Measurements from ENCODE around the gene KLHL26. TPM values are rescaled to one million over a fixed set of nuclear protein-coding genes. Genes with fewer than 3 reads are reported as not detected.

KLHL26 gene
- total and polyA plus RNA-seq, 2 of the 4 experiments (the other 2 are of a cell fraction): 2.2 to 4.7 TPM

- ChIA-PET CTCF (interaction anchor here (0.6 to 3.0 kb wide), 8 partner anchors 18 to 386 kb away, joined by 3 to 12 read pairs (median 3); no protein-coding TSS in a partner anchor), POLR2A (ENCODE audit: unreplicated experiment) (interaction anchor here (0.6 kb wide), 2 partner anchors 249 to 251 kb away, joined by 3 to 12 read pairs; no protein-coding TSS in a partner anchor)
- Histone ChIP-seq H3K23ac (ENCODE audit: low read depth, low read length) (peak overlapping the region; percentile 79; the same call in 1 of the 2 replicates), H4K20me1 (ENCODE audit: insufficient read depth, low read length) (peaks cover 9% of the 10 kb centered on the region), H2AK5ac (ENCODE audit: low read depth, low read length) (peak overlapping the region; percentile 78; the same call in 1 of the 2 replicates), H3K4ac (ENCODE audit: low read depth, low read length) (peak overlapping the region; percentile 43; the same call in 1 of the 2 replicates), H2BK5ac (ENCODE audit: low read depth, low read length, poor library complexity, severe bottlenecking) (no peak overlapping the region), H3K56ac (ENCODE audit: extremely low read depth, insufficient read depth, low read length) (no peak overlapping the region), H3K79me1 (ENCODE audit: low read depth in 1 of 2, low read length in 2 of 2) (peaks cover 6 to 17% of the 10 kb centered on the region in 2 experiments; a peak in 3 of 4 replicates), H3K9me1 (ENCODE audit: insufficient read depth, low read length) (no peaks in the 10 kb centered on the region), H3K4me2 (ENCODE audit: low read depth, low read length) (peak overlapping the region; percentile 54), H3K4me3 (ENCODE audit: insufficient read depth, low read depth, low read length) (peak overlapping the region; percentile 20), H3K9me3 (ENCODE audit: control insufficient read depth, insufficient read depth, low read length) (no peaks in the 10 kb centered on the region), H2BK20ac (ENCODE audit: low read depth, low read length) (no peak overlapping the region), H3K18ac (ENCODE audit: low read depth, low read length) (no peak overlapping the region), H2AFZ (replicated peaks; ENCODE audit: low read length, poor library complexity) (peak overlapping the region; percentile 90), H3K36me3 (ENCODE audit: control insufficient read depth, insufficient read depth, low read length) (peaks cover 4% of the 10 kb centered on the region), H3K9ac (ENCODE audit: low read depth, low read length) (peak overlapping the region; percentile 31; the same call in 1 of the 2 replicates), H2AK9ac (replicated peaks; ENCODE audit: low read depth, low read length, poor library complexity) (peak overlapping the region; percentile 17), H4K91ac (ENCODE audit: insufficient read depth, low read depth, low read length) (no peak overlapping the region), H3K4me1 (ENCODE audit: control insufficient read depth, insufficient read depth, low read length) (peaks cover 8% of the 10 kb centered on the region), H2BK15ac (ENCODE audit: low read depth, low read length) (no peak overlapping the region), H4K5ac (ENCODE audit: low read depth, low read length) (no peak overlapping the region), H2BK120ac (ENCODE audit: low read depth, low read length) (peak overlapping the region; percentile 54; the same call in 1 of the 2 replicates), H3K27me3 (ENCODE audit: control insufficient read depth, insufficient read depth, low read length) (no peaks in the 10 kb centered on the region; the same call in 1 of the 2 replicates), H4K8ac (ENCODE audit: low read depth in 2 of 2, low read length in 2 of 2) (peak overlapping the region; percentile 28 to 45; a peak in 1 of 4 replicates), H3K27ac (ENCODE audit: insufficient read depth, low read length) (no peak overlapping the region; the same call in 1 of the 2 replicates), H3K14ac (replicated peaks; ENCODE audit: low read depth, low read length) (peak overlapping the region; percentile 90; the same call in 1 of the 2 replicates)
- no TSS peak for BruUV-seq (replicated peaks)
- peak; percentile 90 for ATAC-seq (ENCODE audit: low read depth)
- in situ Hi-C loops (cut with MboI; ENCODE audit: low sequenced_read_pairs): no loop called here
- 7% methylated on average over 9 of the region's 54 CpGs; no CpG with 5 or more reads in 1 of the 2 experiments for WGBS, 2 experiments (ENCODE audit: extremely low coverage in 2 of 2, insufficient read length in 1 of 2)
- intact Hi-C loops (cut with micrococcal nuclease): loop anchor here (1.0 kb wide), 4 partner anchors 56 to 253 kb away; no protein-coding TSS in a partner anchor
- peak; percentile 76 for DNase-seq
- dilution Hi-C loops (cut with HindIII; ENCODE audit: low sequenced_read_pairs, unreplicated experiment): no loop called here
- TF ChIP-seq RAD21 (IDR thresholded peaks at IDR 0.05; ENCODE audit: low read length) (peak; percentile 89), CEBPB (IDR thresholded peaks at IDR 0.05; ENCODE audit: low read depth, low read length) (no peak), RCOR1 (IDR thresholded peaks at IDR 0.05; ENCODE audit: insufficient replicate concordance, low read length) (no peak), FOS (IDR thresholded peaks at IDR 0.05; ENCODE audit: low read depth, low read length) (no peak), BHLHE40 (IDR thresholded peaks at IDR 0.05; ENCODE audit: low read depth, low read length) (peak; percentile 36; the same call in 1 of the 2 replicates), RFX5 (IDR thresholded peaks at IDR 0.05; ENCODE audit: low read depth, low read length) (no peak), ELK1 (IDR thresholded peaks at IDR 0.05; ENCODE audit: borderline replicate concordance, low read depth, low read length) (no peak), SMC3 (IDR thresholded peaks at IDR 0.05; ENCODE audit: low read depth, low read length) (peak; percentile 78), MAFK (IDR thresholded peaks at IDR 0.05; ENCODE audit: low read depth, low read length) (no peak), MXI1 (IDR thresholded peaks at IDR 0.05; ENCODE audit: borderline replicate concordance, low read depth, low read length) (peak; percentile 88), POLR2A (IDR thresholded peaks at IDR 0.05; ENCODE audit: low read depth, low read length) (0 out of 2 replicates have a peak, but pooled peaks have one; percentile 41), CTCF (conservative IDR thresholded peaks at IDR 0.05; ENCODE audit: low read depth, low read length) (peak; percentile 96)
- TF ChIP-seq, protein P1, sequence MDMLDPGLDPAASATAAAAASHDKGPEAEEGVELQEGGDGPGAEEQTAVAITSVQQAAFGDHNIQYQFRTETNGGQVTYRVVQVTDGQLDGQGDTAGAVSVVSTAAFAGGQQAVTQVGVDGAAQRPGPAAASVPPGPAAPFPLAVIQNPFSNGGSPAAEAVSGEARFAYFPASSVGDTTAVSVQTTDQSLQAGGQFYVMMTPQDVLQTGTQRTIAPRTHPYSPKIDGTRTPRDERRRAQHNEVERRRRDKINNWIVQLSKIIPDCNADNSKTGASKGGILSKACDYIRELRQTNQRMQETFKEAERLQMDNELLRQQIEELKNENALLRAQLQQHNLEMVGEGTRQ (IDR thresholded peaks at IDR 0.05; ENCODE audit: low read depth, low read length): no peak
Observed at GRCh38 chr19:18594096-18594823, 42.6 kb upstream of the KLHL26 start.

Data from IMR-90 (cell line).